Measurements from ENCODE around the gene TERT. TPM values are rescaled to one million over a fixed set of nuclear protein-coding genes. Genes with fewer than 3 reads are reported as not detected.

TERT gene
- total and polyA plus RNA-seq, 2 experiments from 2014 or later, result not detected

- Histone ChIP-seq H3K9me3 (ENCODE audit: low read depth) (no peaks in the 10 kb centered on the region), H3K4me1 (ENCODE audit: insufficient read depth) (peaks cover 3% of the 10 kb centered on the region; the same call in 1 of the 2 replicates), H3K79me2 (ENCODE audit: insufficient read depth) (0 out of 2 replicates have a peak, but pooled peaks cover 11% of the 10 kb centered on the region), H3K9me2 (ENCODE audit: insufficient read depth) (no peaks in the 10 kb centered on the region), H4K20me1 (ENCODE audit: insufficient read depth) (no peaks in the 10 kb centered on the region; the same call in 1 of the 2 replicates), H3K27ac (no peak overlapping the region), H3K4me2 (ENCODE audit: unreplicated experiment) (no peak overlapping the region), H3K4me3 (no peak overlapping the region), H3K9ac (no peak overlapping the region), H2AFZ (no peak overlapping the region), H3K27me3 (replicated peaks; ENCODE audit: insufficient read depth) (no peaks in the 10 kb centered on the region), H3F3A (ENCODE audit: insufficient read depth) (peaks cover 29% of the 10 kb centered on the region), H3K36me3 (ENCODE audit: low read depth) (peaks cover 13% of the 10 kb centered on the region; the same call in 1 of the 2 replicates)
- in situ Hi-C loops (cut with MboI), result no loop called here
- DNase-seq, result peak; percentile 15
- TF ChIP-seq EZH2 (IDR thresholded peaks at IDR 0.05; ENCODE audit: insufficient read depth, poor library complexity, severe bottlenecking) (no peak), EZH2phosphoT487 (IDR thresholded peaks at IDR 0.05; ENCODE audit: insufficient read depth, low read depth) (no peak)
- 81 to 85% methylated on average over 11 of the region's 11 CpGs for WGBS, 2 experiments (ENCODE audit: low coverage in 1 of 2, low lambda C conversion rate in 2 of 2, missing lambda C conversion rate in 2 of 2)
Measured at GRCh38 chr5:1332461-1333001, 37.7 kb upstream of the TERT start.

DNA sequence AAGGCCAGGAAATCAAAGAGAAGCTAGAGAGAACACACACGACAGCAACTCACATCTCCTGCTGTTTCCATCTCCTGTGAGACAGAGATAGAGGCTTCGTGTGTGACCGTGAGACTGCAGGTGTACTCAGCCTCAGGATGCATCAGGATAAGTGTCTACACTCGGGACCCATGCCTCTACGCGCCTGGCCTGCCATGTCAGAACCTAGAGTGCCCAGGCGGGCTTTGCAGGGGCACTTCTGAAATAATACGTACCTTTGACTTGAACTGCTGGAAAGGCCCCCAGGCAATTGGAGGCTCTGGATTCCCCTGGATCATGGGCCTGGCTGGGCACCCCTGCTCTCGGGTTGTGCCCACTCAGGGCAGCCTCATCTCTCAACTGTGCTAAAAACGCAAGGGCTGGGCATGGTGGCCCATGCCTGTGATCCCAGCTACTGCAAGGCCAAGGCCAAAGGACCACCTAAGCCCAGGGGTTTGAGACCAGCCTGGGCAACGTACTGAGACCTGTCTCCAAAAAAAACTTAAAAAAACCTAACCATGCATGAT is 37.1 kb upstream of the TERT start:
- no peak for TF ChIP-seq EZH2 (IDR thresholded peaks at IDR 0.05; ENCODE audit: insufficient read depth, poor library complexity, severe bottlenecking)
- TF ChIP-seq EZH2phosphoT487 (IDR thresholded peaks at IDR 0.05; ENCODE audit: insufficient read depth, low read depth), result no peak
- Histone ChIP-seq H3K4me2 (ENCODE audit: unreplicated experiment) (no peak overlapping the region), H3K9me3 (ENCODE audit: low read depth) (no peaks in the 10 kb centered on the region), H3K9ac (no peak overlapping the region), H3K79me2 (ENCODE audit: insufficient read depth) (0 out of 2 replicates have a peak, but pooled peaks cover 8% of the 10 kb centered on the region), H3K4me1 (ENCODE audit: insufficient read depth) (peaks cover 3% of the 10 kb centered on the region; the same call in 1 of the 2 replicates), H4K20me1 (ENCODE audit: insufficient read depth) (no peaks in the 10 kb centered on the region; the same call in 1 of the 2 replicates), H3K4me3 (no peak overlapping the region), H3K36me3 (ENCODE audit: low read depth) (peaks cover 13% of the 10 kb centered on the region; the same call in 1 of the 2 replicates), H3K9me2 (ENCODE audit: insufficient read depth) (no peaks in the 10 kb centered on the region), H2AFZ (no peak overlapping the region), H3F3A (ENCODE audit: insufficient read depth) (peaks cover 35% of the 10 kb centered on the region), H3K27ac (no peak overlapping the region), H3K27me3 (replicated peaks; ENCODE audit: insufficient read depth) (no peaks in the 10 kb centered on the region)
- 95 to 97% methylated on average over 11 of the region's 11 CpGs for WGBS, 2 experiments (ENCODE audit: low coverage in 1 of 2, low lambda C conversion rate in 2 of 2, missing lambda C conversion rate in 2 of 2)
- in situ Hi-C loops (cut with MboI), result no loop called here
- no peak for DNase-seq

DNA sequence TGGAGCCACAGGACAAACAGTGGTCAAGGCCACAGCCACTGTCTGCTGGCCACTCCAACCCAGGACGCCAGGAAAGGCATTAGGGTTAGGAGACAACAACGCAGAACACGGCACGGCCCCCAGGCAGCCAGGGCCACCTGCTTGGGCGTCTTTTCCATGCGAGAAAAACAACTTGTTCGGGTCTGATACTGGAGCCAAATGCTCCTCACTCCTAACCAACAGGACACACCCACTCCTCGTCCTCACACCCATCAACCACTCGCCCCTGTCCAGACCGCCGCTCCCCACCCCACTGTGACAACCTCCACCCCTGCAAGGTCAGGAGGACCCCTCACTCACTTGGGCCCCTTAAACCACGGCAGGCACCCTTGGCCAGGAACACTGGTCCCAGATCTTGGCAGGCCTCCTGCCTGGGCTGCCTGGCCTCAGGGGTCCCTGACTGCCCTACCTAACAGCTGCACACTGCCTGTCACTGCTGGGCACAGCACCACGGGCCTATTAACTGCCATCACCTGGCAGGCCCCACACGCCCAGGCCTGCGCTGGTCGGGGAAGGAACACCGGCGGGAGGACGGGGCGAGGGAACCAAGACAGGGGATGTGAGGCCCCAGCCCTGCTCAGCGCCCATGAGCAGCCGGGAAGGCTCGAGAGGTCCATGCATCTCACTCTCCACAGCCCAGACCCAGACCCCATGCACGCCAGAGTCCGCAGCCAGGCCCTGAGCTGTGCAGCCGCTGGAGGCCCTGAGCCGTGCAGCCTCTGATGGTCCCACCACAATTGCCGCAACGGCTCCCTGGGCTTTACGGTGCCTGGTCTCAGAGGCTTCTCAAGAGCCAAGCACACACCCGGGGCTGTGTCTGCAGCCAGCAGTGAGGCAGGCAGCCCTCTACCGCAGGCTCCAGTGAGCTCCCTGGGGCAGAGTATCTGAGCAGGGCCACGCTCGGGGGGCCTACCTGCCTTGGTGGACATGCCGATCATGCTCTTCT is 36.3 kb upstream of the TERT start:
- no peaks in the 10 kb centered on the region; the same call in 1 of the 2 replicates for H4K20me1 ChIP-seq (ENCODE audit: insufficient read depth)
- H3K27ac ChIP-seq, result no peak overlapping the region
- H3K9ac ChIP-seq, result no peak overlapping the region
- DNase-seq, result no peak
- H3K4me1 ChIP-seq (ENCODE audit: insufficient read depth), result peaks cover 3% of the 10 kb centered on the region; the same call in 1 of the 2 replicates
- TF ChIP-seq EZH2phosphoT487 (IDR thresholded peaks at IDR 0.05; ENCODE audit: insufficient read depth, low read depth) (no peak), EZH2 (IDR thresholded peaks at IDR 0.05; ENCODE audit: insufficient read depth, poor library complexity, severe bottlenecking) (no peak)
- 0 out of 2 replicates have a peak, but pooled peaks cover 3% of the 10 kb centered on the region for H3K79me2 ChIP-seq (ENCODE audit: insufficient read depth)
- no peaks in the 10 kb centered on the region for H3K9me2 ChIP-seq (ENCODE audit: insufficient read depth)
- in situ Hi-C loops (cut with MboI), result no loop called here
- H3K36me3 ChIP-seq (ENCODE audit: low read depth), result peaks cover 13% of the 10 kb centered on the region; the same call in 1 of the 2 replicates
- H3K4me3 ChIP-seq, result no peak overlapping the region
- 94 to 96% methylated on average over 35 of the region's 35 CpGs for WGBS, 2 experiments (ENCODE audit: low coverage in 1 of 2, low lambda C conversion rate in 2 of 2, missing lambda C conversion rate in 2 of 2)
- H3K27me3 ChIP-seq (replicated peaks; ENCODE audit: insufficient read depth), result no peaks in the 10 kb centered on the region
- H3K4me2 ChIP-seq (ENCODE audit: unreplicated experiment), result no peak overlapping the region
- no peak overlapping the region for H2AFZ ChIP-seq
- H3F3A ChIP-seq (ENCODE audit: insufficient read depth), result peaks cover 43% of the 10 kb centered on the region
- H3K9me3 ChIP-seq (ENCODE audit: low read depth), result no peaks in the 10 kb centered on the region
